Mesendoderm (in vitro differentiated cells): ENCODE data around the gene ADAMTS4.
A peak's percentile ranks its signal among the peaks of the same experiment; 100 is the strongest.

Experiments
- DNase-seq: peaks from one replicate; pipeline ENCODE4 v3.0.0; 2013
- H2AK5ac ChIP-seq: 2 replicates; pipeline ENCODE4 v1.6.1; 2013; ENCODE audit warnings: low read length, inconsistent platforms
- H2BK120ac ChIP-seq: 2 replicates; pipeline ENCODE4 v1.6.1; 2013; ENCODE audit warnings: low read depth, mild to moderate bottlenecking, low read length, moderate library complexity, mixed read lengths
- H2BK15ac ChIP-seq: replicated peaks from 2 replicates; pipeline ENCODE4 v1.6.1; 2013; ENCODE audit warnings: low read depth, mild to moderate bottlenecking, moderate library complexity
- H2BK5ac ChIP-seq: 2 replicates; pipeline ENCODE4 v1.6.1; 2013; ENCODE audit warnings: low read length, inconsistent platforms
- H3K18ac ChIP-seq: 2 replicates; pipeline ENCODE4 v1.6.1; 2013; ENCODE audit warnings: mild to moderate bottlenecking, low read length, mixed read lengths
- H3K23ac ChIP-seq: one replicate; pipeline ENCODE4 v1.6.1; 2013; ENCODE audit warnings: low read length
- H3K27ac ChIP-seq: 2 replicates; pipeline ENCODE4 v1.5.1; 2013; ENCODE audit warnings: low read depth, mild to moderate bottlenecking, inconsistent platforms, low read length, moderate library complexity
- H3K27me3 ChIP-seq: 2 replicates; pipeline ENCODE4 v1.6.1; 2013; ENCODE audit warnings: low read length, control low read depth, mild to moderate bottlenecking, inconsistent platforms; ENCODE audit not compliant: insufficient read depth, poor library complexity
- H3K36me3 ChIP-seq: 2 replicates; pipeline ENCODE4 v1.6.1; 2013; ENCODE audit warnings: low read length, inconsistent platforms; ENCODE audit not compliant: control insufficient read depth, insufficient read depth
- H3K4ac ChIP-seq: one replicate; pipeline ENCODE4 v1.6.1; 2013; ENCODE audit warnings: low read depth, mild to moderate bottlenecking, low read length, moderate library complexity
- H3K4me1 ChIP-seq: 2 replicates; pipeline ENCODE4 v1.6.1; 2013; ENCODE audit warnings: low read depth, low read length, inconsistent platforms; ENCODE audit not compliant: control insufficient read depth
- H3K4me2 ChIP-seq: 2 replicates; pipeline ENCODE4 v1.6.1; 2013; ENCODE audit warnings: low read length
- H3K4me3 ChIP-seq: 2 replicates; pipeline ENCODE4 v1.5.1; 2013; ENCODE audit warnings: mild to moderate bottlenecking, low read length
- H3K56ac ChIP-seq: one replicate; pipeline ENCODE4 v1.6.1; 2013; ENCODE audit warnings: low read length
- H3K79me1 ChIP-seq: 2 replicates; pipeline ENCODE4 v1.6.1; 2013; ENCODE audit warnings: low read length, inconsistent platforms
- H3K79me2 ChIP-seq: 2 replicates; pipeline ENCODE4 v1.6.1; 2013; ENCODE audit warnings: mild to moderate bottlenecking, low read length; ENCODE audit not compliant: control insufficient read depth, insufficient read depth
- H3K9ac ChIP-seq: 2 replicates; pipeline ENCODE4 v1.6.1; 2013; ENCODE audit warnings: low read length, inconsistent platforms
- H4K5ac ChIP-seq: one replicate; pipeline ENCODE4 v1.6.1; 2013; ENCODE audit warnings: low read length
- H4K8ac ChIP-seq: one replicate; pipeline ENCODE4 v1.6.1; 2013; ENCODE audit warnings: low read depth, mild to moderate bottlenecking, control low read depth, low read length, moderate library complexity
- WGBS: extraction: QIAGEN DNeasy Blood & Tissue Kit; methylation state at CpG from one replicate; pipeline ENCODE4 v1.1.7; 2013; ENCODE audit warnings: low lambda C conversion rate, missing lambda C conversion rate; ENCODE audit not compliant: insufficient coverage; ENCODE audit errors: extremely low coverage; 5-methylcytosine and 5-hydroxymethylcytosine counted together

The ADAMTS4 gene

DNA sequence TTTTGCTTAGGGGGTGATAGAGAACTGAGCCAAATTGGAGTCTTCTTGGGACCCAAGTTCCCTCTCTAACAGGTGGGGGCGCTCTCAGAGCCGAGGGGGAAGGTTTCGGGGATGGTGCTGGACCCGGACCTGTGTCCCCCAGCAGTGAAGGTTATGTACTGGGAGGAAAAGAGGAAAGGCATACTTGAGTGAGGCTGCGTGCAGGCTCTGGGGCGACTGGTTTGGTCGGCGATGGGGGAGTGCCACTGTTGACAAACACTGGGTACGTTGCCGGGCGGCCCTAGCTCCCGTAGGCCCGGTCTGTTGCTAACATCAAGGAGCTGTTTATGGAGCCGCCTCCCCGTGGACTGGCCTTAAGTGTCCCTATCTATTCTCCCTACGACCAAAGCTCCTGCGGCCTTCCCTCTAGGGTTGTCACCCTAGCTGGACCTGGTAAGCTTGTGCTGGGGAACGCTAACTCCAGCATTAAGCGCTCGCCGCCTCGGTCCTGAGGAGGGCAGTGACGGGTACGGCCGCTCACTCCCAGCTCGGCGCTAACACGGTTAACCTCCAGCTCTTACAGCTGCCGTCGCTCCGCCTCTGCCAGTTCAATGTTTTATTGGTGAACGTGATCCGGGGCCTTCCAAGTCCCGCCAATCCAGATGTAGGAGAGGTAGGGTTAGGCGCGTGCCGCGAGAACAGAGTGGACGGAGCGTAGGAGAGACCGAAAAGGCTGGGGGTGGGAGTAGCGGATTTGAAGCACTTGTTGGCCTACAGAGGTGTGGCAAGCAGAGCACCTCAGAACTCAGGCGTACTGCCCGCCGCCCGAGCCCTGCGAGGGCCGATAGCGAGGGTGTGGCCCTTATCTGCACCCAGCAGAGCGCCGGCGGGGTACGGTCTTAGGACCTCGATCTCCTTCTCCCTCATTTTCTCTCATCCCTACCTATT lies 32.8 kb downstream of the ADAMTS4 start, which contains the start of gene PPOX:
PPOX (plus strand) TSS at position 685 of the 927 bp plus-strand sequence. CDS start 422 bp downstream, outside the sequence.
- Histone ChIP-seq H3K23ac (no peak within 1 kb of the TSS), H2BK120ac (no peak within 1 kb of the TSS), H3K4ac (no peak within 1 kb of the TSS), H3K27ac (peak within 1 kb of the TSS; percentile 10), H4K5ac (no peak within 1 kb of the TSS), H2BK15ac (no peak within 1 kb of the TSS), H2AK5ac (no peak within 1 kb of the TSS), H3K79me2 (no peaks in the 10 kb centered on the region), H4K8ac (no peak within 1 kb of the TSS), H3K4me2 (peak within 1 kb of the TSS; percentile 94), H3K4me1 (no peaks in the 10 kb centered on the region), H3K79me1 (no peaks in the 10 kb centered on the region), H3K27me3 (no peaks in the 10 kb centered on the region), H3K18ac (no peak within 1 kb of the TSS), H2BK5ac (no peak within 1 kb of the TSS), H3K9ac (peak within 1 kb of the TSS; percentile 83), H3K36me3 (peaks cover 2% of the 10 kb centered on the region), H3K56ac (peak within 1 kb of the TSS; percentile 89), H3K4me3 (peak within 1 kb of the TSS; percentile 76)
- DNase-seq, result peak; percentile 99
- no CpG with 5 or more reads among the region's 54 CpGs for WGBS

- Histone ChIP-seq H3K9ac (peak overlapping the region; percentile 82), H3K4me3 (no peak overlapping the region), H3K79me1 (peaks cover 5% of the 10 kb centered on the region), H3K79me2 (no peaks in the 10 kb centered on the region), H3K36me3 (no peaks in the 10 kb centered on the region), H3K23ac (no peak overlapping the region), H2BK120ac (no peak overlapping the region), H3K4ac (no peak overlapping the region), H3K27ac (no peak overlapping the region), H3K27me3 (no peaks in the 10 kb centered on the region), H4K8ac (no peak overlapping the region), H3K56ac (peak overlapping the region; percentile 46), H3K4me1 (no peaks in the 10 kb centered on the region), H2BK5ac (no peak overlapping the region), H4K5ac (no peak overlapping the region), H2BK15ac (no peak overlapping the region), H3K4me2 (peak overlapping the region; percentile 29), H3K18ac (no peak overlapping the region), H2AK5ac (no peak overlapping the region)
- no peak for DNase-seq
- WGBS, result no CpG with 5 or more reads among the region's 14 CpGs
Measured at GRCh38 chr1:161164901-161165610, 33.8 kb downstream of the ADAMTS4 start.

- no peaks in the 10 kb centered on the region for H3K27me3 ChIP-seq
- H4K5ac ChIP-seq, result no peak overlapping the region
- H3K4ac ChIP-seq, result no peak overlapping the region
- no peak overlapping the region for H3K27ac ChIP-seq
- no peak overlapping the region for H2BK5ac ChIP-seq
- no peak overlapping the region for H3K23ac ChIP-seq
- no peak overlapping the region for H2BK15ac ChIP-seq
- H3K79me1 ChIP-seq, result peaks cover 5% of the 10 kb centered on the region
- peaks cover 2% of the 10 kb centered on the region for H3K4me1 ChIP-seq
- H3K18ac ChIP-seq, result no peak overlapping the region
- no peak overlapping the region for H4K8ac ChIP-seq
- no peak overlapping the region for H3K9ac ChIP-seq
- no peak overlapping the region for H3K4me2 ChIP-seq
- H2BK120ac ChIP-seq, result no peak overlapping the region
- DNase-seq, result no peak
- no peaks in the 10 kb centered on the region for H3K36me3 ChIP-seq
- H2AK5ac ChIP-seq, result no peak overlapping the region
- no CpG with 5 or more reads among the region's 5 CpGs for WGBS
- H3K79me2 ChIP-seq, result no peaks in the 10 kb centered on the region
- no peak overlapping the region for H3K56ac ChIP-seq
- no peak overlapping the region for H3K4me3 ChIP-seq
Measured at GRCh38 chr1:161163793-161164192, 35.1 kb downstream of the ADAMTS4 start.

- no peak overlapping the region for H2BK5ac ChIP-seq
- H3K4me3 ChIP-seq, result no peak overlapping the region
- no peak overlapping the region for H3K23ac ChIP-seq
- no peak overlapping the region for H3K9ac ChIP-seq
- peaks cover 2% of the 10 kb centered on the region for H3K4me1 ChIP-seq
- H2AK5ac ChIP-seq, result no peak overlapping the region
- H3K36me3 ChIP-seq, result no peaks in the 10 kb centered on the region
- H4K8ac ChIP-seq, result no peak overlapping the region
- no peak overlapping the region for H3K56ac ChIP-seq
- H4K5ac ChIP-seq, result no peak overlapping the region
- H3K79me2 ChIP-seq, result no peaks in the 10 kb centered on the region
- no CpG with 5 or more reads among the region's 10 CpGs for WGBS
- H3K4me2 ChIP-seq, result no peak overlapping the region
- no peak overlapping the region for H2BK15ac ChIP-seq
- no peaks in the 10 kb centered on the region for H3K27me3 ChIP-seq
- DNase-seq, result no peak
- H3K79me1 ChIP-seq, result peaks cover 5% of the 10 kb centered on the region
- H2BK120ac ChIP-seq, result no peak overlapping the region
- H3K18ac ChIP-seq, result no peak overlapping the region
- H3K4ac ChIP-seq, result no peak overlapping the region
- H3K27ac ChIP-seq, result no peak overlapping the region
Measured at GRCh38 chr1:161162806-161163205, 36.0 kb downstream of the ADAMTS4 start.

DNA sequence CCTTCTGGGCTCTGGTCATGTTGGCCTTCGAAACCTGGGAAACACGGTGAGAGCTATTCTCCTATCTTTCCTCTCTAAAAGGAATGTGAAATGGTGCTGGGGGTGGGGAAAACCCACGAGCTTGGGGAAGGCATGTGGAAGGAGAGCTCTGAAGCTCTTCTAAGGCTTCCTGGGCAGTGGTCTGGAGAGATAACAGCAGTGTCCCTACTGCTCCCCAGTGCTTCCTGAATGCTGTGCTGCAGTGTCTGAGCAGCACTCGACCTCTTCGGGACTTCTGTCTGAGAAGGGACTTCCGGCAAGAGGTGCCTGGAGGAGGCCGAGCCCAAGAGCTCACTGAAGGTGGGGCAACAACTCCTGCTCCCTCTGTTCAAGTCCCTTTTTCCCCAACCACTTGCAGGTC lies 36.8 kb downstream of the ADAMTS4 start:
- H2BK15ac ChIP-seq, result no peak overlapping the region
- no peak overlapping the region for H2BK5ac ChIP-seq
- no peak overlapping the region for H3K4me2 ChIP-seq
- no peak overlapping the region for H2BK120ac ChIP-seq
- H3K18ac ChIP-seq, result no peak overlapping the region
- H3K27me3 ChIP-seq, result no peaks in the 10 kb centered on the region
- no CpG with 5 or more reads among the region's 7 CpGs for WGBS
- no peaks in the 10 kb centered on the region for H3K79me2 ChIP-seq
- H4K8ac ChIP-seq, result no peak overlapping the region
- H3K4ac ChIP-seq, result no peak overlapping the region
- H3K9ac ChIP-seq, result no peak overlapping the region
- H4K5ac ChIP-seq, result no peak overlapping the region
- H3K23ac ChIP-seq, result no peak overlapping the region
- peaks cover 2% of the 10 kb centered on the region for H3K4me1 ChIP-seq
- no peak for DNase-seq
- H3K4me3 ChIP-seq, result no peak overlapping the region
- no peak overlapping the region for H3K56ac ChIP-seq
- no peak overlapping the region for H2AK5ac ChIP-seq
- H3K27ac ChIP-seq, result no peak overlapping the region
- peaks cover 5% of the 10 kb centered on the region for H3K79me1 ChIP-seq
- H3K36me3 ChIP-seq, result no peaks in the 10 kb centered on the region
